SU-DHL-6 (cell line): ENCODE results near the gene MIOX.

Source experiments
- CTCF ChIP-seq: fragments of 200-600 bp; sonication (generic); IDR thresholded peaks from one replicate; pipeline ENCODE4 v1.5.1; 2017; ENCODE audit warnings: antibody characterized with exemption, mild to moderate bottlenecking, low read length, moderate library complexity; ENCODE audit not compliant: insufficient read depth, poor library complexity, severe bottlenecking
- EZH2phosphoT487 ChIP-seq: fragments of 200-600 bp; sonication (generic), shearing (Covaris generic); conservative IDR thresholded peaks from 2 replicates; pipeline ENCODE4 v1.6.1; 2018; ENCODE audit warnings: mild to moderate bottlenecking, antibody characterized with exemption, low read length, moderate library complexity, mixed read lengths

GRCh38 chr22:50504369-50505211 lies 17.9 kb downstream of the MIOX start:
- TF ChIP-seq CTCF (no peak), EZH2phosphoT487 (no peak)
